CD4-positive, alpha-beta T cell (primary cell): ENCODE measurements around the gene GATAD2B. TPM values are rescaled to one million over a fixed set of nuclear protein-coding genes. Genes with fewer than 3 reads are reported as not detected.

Source experiments
- ATAC-seq: fragments of 200-7000 bp; cut with Tn5 transposase; one replicate; pipeline ENCODE4 v1.10.0; 2022; ENCODE audit warnings: mild to moderate bottlenecking; ENCODE audit not compliant: poor library complexity
- CTCF ChIA-PET: fragments of 350-600 bp; sonication (Branson Sonifier 250); formaldehyde crosslinking; loops from one replicate; lab custom pipeline; 2021; ENCODE audit warnings: antibody characterized with exemption, inconsistent platforms; lab: Charles Lee
- POLR2A ChIA-PET: fragments of 350-600 bp; sonication (Branson Sonifier 250); formaldehyde crosslinking; loops from one replicate; lab custom pipeline; 2021; ENCODE audit warnings: antibody characterized with exemption, inconsistent platforms; lab: Charles Lee
- DNase-seq, 14 experiments: peaks; one replicate each; pipeline ENCODE4 v3.0.0-alpha.2; 2013 to 2020; ENCODE audit warnings: mixed read lengths in 2 of 14
- H3K27ac ChIP-seq, 2 donors: one replicate each; pipeline versions ENCODE4 v1.5.1 to v1.7.0; 2013; ENCODE audit warnings: low read length in 2 of 2, low read depth in 1 of 2, mild to moderate bottlenecking in 1 of 2
- H3K27me3 ChIP-seq, 2 experiments: 1 replicate in 1 of 2; 2 replicates in 1 of 2; pipeline versions ENCODE4 v1.6.1 to v1.7.0; 2013; ENCODE audit warnings: low read length in 2 of 2, control low read depth in 1 of 2, mild to moderate bottlenecking in 1 of 2, moderate library complexity in 1 of 2; ENCODE audit not compliant: insufficient read depth in 2 of 2, control insufficient read depth in 1 of 2
- H3K36me3 ChIP-seq: one replicate; pipeline ENCODE4 v1.6.1; 2013; ENCODE audit warnings: low read length, control low read depth; ENCODE audit not compliant: insufficient read depth
- H3K4me1 ChIP-seq: one replicate; pipeline ENCODE4 v1.6.1; 2013; ENCODE audit warnings: low read length, control low read depth; ENCODE audit not compliant: insufficient read depth
- H3K4me3 ChIP-seq: one replicate; pipeline ENCODE4 v1.5.1; 2013; ENCODE audit warnings: mild to moderate bottlenecking, low read length, moderate library complexity
- H3K9me3 ChIP-seq, 2 experiments: 1 replicate in 1 of 2; 2 replicates in 1 of 2; pipeline versions ENCODE4 v1.6.1 to v1.7.0; 2013; ENCODE audit warnings: low read length in 2 of 2, mild to moderate bottlenecking in 2 of 2, control low read depth in 1 of 2, moderate library complexity in 1 of 2; ENCODE audit not compliant: control insufficient read depth in 1 of 2, insufficient read depth in 1 of 2
- H3K27ac Mint-ChIP-seq: one replicate; pipeline ENCODE4 v1.8.0; 2020; ENCODE audit warnings: mixed read lengths
- H3K27me3 Mint-ChIP-seq: one replicate; pipeline ENCODE4 v1.8.0; 2021; ENCODE audit warnings: mixed read lengths
- H3K36me3 Mint-ChIP-seq: one replicate; pipeline ENCODE4 v1.8.0; 2021; ENCODE audit warnings: low read depth, mixed read lengths
- H3K4me1 Mint-ChIP-seq: one replicate; pipeline ENCODE4 v1.8.0; 2021; ENCODE audit warnings: low read depth, mixed read lengths
- H3K4me3 Mint-ChIP-seq: one replicate; pipeline ENCODE4 v1.8.0; 2020; ENCODE audit warnings: mild to moderate bottlenecking, mixed read lengths
- H3K9me3 Mint-ChIP-seq: one replicate; pipeline ENCODE4 v1.8.0; 2020; ENCODE audit warnings: mixed read lengths
- CTCF ChIP-seq: fragments of 200-600 bp; IDR thresholded peaks from one replicate; pipeline ENCODE4 v1.8.0; 2022; ENCODE audit warnings: antibody characterized with exemption, mild to moderate bottlenecking
- intact Hi-C, 2 experiments: fragments of 100-400 bp; cut with DNase I in 1 of 2; cut with micrococcal nuclease in 1 of 2; formaldehyde crosslinking; loops; one replicate each; pipeline versions ENCODE4 v1.15.1 to v1.9.0; 2023 to 2025; cut with DNase I, micrococcal nuclease
- total RNA-seq, 174 experiments: library from RNA in 2 of 174; stranded (reverse) in 2 of 174; gene quantifications; one replicate each; pipeline ENCODE4 v1.2.3 and lab custom pipeline; 2021 to 2026

GATAD2B gene
- total RNA-seq, 2 experiments from 2014 or later: 51.6 to 52.3 TPM

- TF ChIP-seq CTCF: peak; percentile 84
- Histone ChIP-seq H3K4me3 (no peak overlapping the region), H3K27ac (no peak overlapping the region), H3K4me1 (peaks cover 13% of the 10 kb centered on the region), H3K9me3 (no peaks in the 10 kb centered on the region), H3K36me3 (no peaks in the 10 kb centered on the region), H3K27me3 (no peaks in the 10 kb centered on the region)
- ATAC-seq (peak; percentile 98), DNase-seq (peak; percentile 70 to 92 (median 84))
- Mint-ChIP-seq H3K4me1 (peaks cover 5% of the 10 kb centered on the region), H3K27me3 (no peaks in the 10 kb centered on the region), H3K27ac (no peak overlapping the region), H3K9me3 (no peaks in the 10 kb centered on the region), H3K4me3 (no peak overlapping the region), H3K36me3 (peaks cover 1% of the 10 kb centered on the region)
- intact Hi-C loops: loop anchor here (1.0 to 5.0 kb wide), 5 partner anchors 148 to 475 kb away; partner anchors contain the start of genes HAX1 (in 2 of the 2), RAB13 (in 2 of the 2) and DENND4B (in 1 of the 2)
- CTCF ChIA-PET: interaction anchor here (0.6 to 3.7 kb wide), 13 partner anchors 11 to 189 kb away, joined by 3 to 28 read pairs (median 3); partner anchors contain the start of genes CREB3L4, DENND4B, JTB and RAB13
- POLR2A ChIA-PET: interaction anchor here (1.0 to 1.6 kb wide), 4 partner anchors 126 to 193 kb away, joined by 3 to 5 read pairs (median 5); partner anchors contain the start of genes GATAD2B, JTB, RAB13 and RPS27
Observed at GRCh38 chr1:153796786-153797659, 125.7 kb downstream of the GATAD2B start.

- Histone ChIP-seq H3K27ac (no peak overlapping the region), H3K27me3 (no peaks in the 10 kb centered on the region), H3K36me3 (no peaks in the 10 kb centered on the region), H3K9me3 (no peaks in the 10 kb centered on the region), H3K4me1 (peaks cover 13% of the 10 kb centered on the region), H3K4me3 (no peak overlapping the region)
- CTCF ChIA-PET: interaction anchor here (0.7 to 3.7 kb wide), 6 partner anchors 13 to 190 kb away, joined by 3 to 28 read pairs (median 3); partner anchors contain the start of genes DENND4B and RAB13
- Mint-ChIP-seq H3K36me3 (no peaks in the 10 kb centered on the region), H3K27me3 (no peaks in the 10 kb centered on the region), H3K27ac (no peak overlapping the region), H3K4me3 (no peak overlapping the region), H3K9me3 (no peaks in the 10 kb centered on the region), H3K4me1 (peaks cover 6% of the 10 kb centered on the region)
- DNase-seq: peak in 1 of 14 experiments; percentile 47
- TF ChIP-seq CTCF: no peak
- ATAC-seq: no peak
- POLR2A ChIA-PET: interaction anchor here (1.1 to 1.6 kb wide), 3 partner anchors 127 to 194 kb away, joined by 3 to 5 read pairs (median 5); partner anchors contain the start of genes GATAD2B, JTB and RPS27
- intact Hi-C loops: loop anchor here in 1 of 2 experiments (5.0 kb wide), 1 partner anchor 476 kb away; the partner anchor contains the start of gene HAX1
Observed at GRCh38 chr1:153795934-153796785, 126.6 kb downstream of the GATAD2B start.

- H3K27ac Mint-ChIP-seq: no peak overlapping the region
- Histone ChIP-seq H3K4me1 (peaks cover 13% of the 10 kb centered on the region), H3K27ac (no peak overlapping the region), H3K4me3 (no peak overlapping the region), H3K27me3 (no peaks in the 10 kb centered on the region), H3K9me3 (no peaks in the 10 kb centered on the region), H3K36me3 (no peaks in the 10 kb centered on the region)
- no peak overlapping the region for H3K4me3 Mint-ChIP-seq
- TF ChIP-seq CTCF: no peak
- no peaks in the 10 kb centered on the region for H3K9me3 Mint-ChIP-seq
- ChIA-PET POLR2A (no interaction called here), CTCF (no interaction called here)
- intact Hi-C loops: loop anchor here in 1 of 2 experiments (5.0 kb wide), 1 partner anchor 477 kb away; the partner anchor contains the start of gene HAX1
- DNase-seq: peak in 1 of 14 experiments; percentile 27
- no peaks in the 10 kb centered on the region for H3K27me3 Mint-ChIP-seq
- ATAC-seq: no peak
- H3K4me1 Mint-ChIP-seq: peaks cover 14% of the 10 kb centered on the region
- no peaks in the 10 kb centered on the region for H3K36me3 Mint-ChIP-seq
Observed at GRCh38 chr1:153795330-153795837, 127.4 kb downstream of the GATAD2B start.
